Liver (tissue), 9 donors: ENCODE data around the gene F7. TPM values are rescaled to one million over a fixed set of nuclear protein-coding genes. Genes with fewer than 3 reads are reported as not detected.

ENCODE experiments used
- DNase-seq: peaks from one replicate; pipeline ENCODE4 v3.0.0-alpha.2; 2017; ENCODE audit warnings: low spot score
- H3K27ac ChIP-seq, 2 donors: one replicate each; pipeline ENCODE4 v1.7.0; 2013; ENCODE audit warnings: inconsistent platforms in 2 of 2, low read length in 2 of 2, control low read depth in 1 of 2, low read depth in 1 of 2, mild to moderate bottlenecking in 1 of 2
- H3K27me3 ChIP-seq, 4 donors: one replicate each; pipeline versions ENCODE4 v1.6.1 to v1.7.0; 2013; ENCODE audit warnings: low read length in 3 of 4, inconsistent platforms in 1 of 4, mild to moderate bottlenecking in 1 of 4, moderate library complexity in 1 of 4; ENCODE audit not compliant: control insufficient read depth in 4 of 4, insufficient read depth in 4 of 4
- H3K36me3 ChIP-seq, 4 donors: one replicate each; pipeline versions ENCODE4 v1.6.1 to v1.7.0; 2013; ENCODE audit warnings: low read length in 3 of 4, mild to moderate bottlenecking in 3 of 4, low read depth in 1 of 4, moderate library complexity in 1 of 4; ENCODE audit not compliant: control insufficient read depth in 4 of 4, insufficient read depth in 3 of 4
- H3K4me1 ChIP-seq, 4 donors: one replicate each; pipeline versions ENCODE4 v1.6.1 to v1.7.0; 2013; ENCODE audit warnings: low read length in 3 of 4, mild to moderate bottlenecking in 3 of 4, moderate library complexity in 1 of 4; ENCODE audit not compliant: control insufficient read depth in 4 of 4, insufficient read depth in 4 of 4
- H3K4me3 ChIP-seq, 3 donors: one replicate each; pipeline versions ENCODE4 v1.6.1 to v1.7.0; 2013; ENCODE audit warnings: low read length in 3 of 3, control low read depth in 1 of 3, low read depth in 1 of 3, mild to moderate bottlenecking in 1 of 3
- H3K9ac ChIP-seq, 2 donors: one replicate each; pipeline ENCODE4 v1.7.0; 2013; ENCODE audit warnings: low read length in 2 of 2, mild to moderate bottlenecking in 2 of 2, moderate library complexity in 2 of 2, control low read depth in 1 of 2, low read depth in 1 of 2
- H3K9me3 ChIP-seq, 4 donors: one replicate each; pipeline versions ENCODE4 v1.6.1 to v1.7.0; 2013; ENCODE audit warnings: low read length in 3 of 4; ENCODE audit not compliant: control insufficient read depth in 4 of 4
- ATF3 ChIP-seq: IDR thresholded peaks from 2 replicates; pipeline ENCODE4 v1.6.1; 2016; ENCODE audit warnings: antibody characterized with exemption
- CTCF ChIP-seq: fragments of 150-350 bp; IDR thresholded peaks from 2 replicates; pipeline ENCODE4 v1.5.1; 2017; ENCODE audit warnings: improper control_type of control experiment, low read depth, low read length; ENCODE audit not compliant: missing input control
- EGR1 ChIP-seq, 2 donors: IDR thresholded peaks; 2 replicates each; pipeline ENCODE4 v1.6.1; 2016 to 2018; ENCODE audit warnings: antibody characterized with exemption in 2 of 2, low read depth in 2 of 2
- FOXA1 ChIP-seq: IDR thresholded peaks from 2 replicates; pipeline ENCODE4 v1.6.1; 2016; ENCODE audit warnings: antibody characterized with exemption
- FOXA2 ChIP-seq: IDR thresholded peaks from 2 replicates; pipeline ENCODE4 v1.6.1; 2016; ENCODE audit warnings: antibody characterized with exemption
- GABPA ChIP-seq, 2 donors: IDR thresholded peaks in 1 of 2; conservative IDR thresholded peaks in 1 of 2; 2 replicates each; pipeline ENCODE4 v1.6.1; 2016; ENCODE audit warnings: antibody characterized with exemption in 2 of 2, mild to moderate bottlenecking in 1 of 2, moderate library complexity in 1 of 2
- HNF4A ChIP-seq, 2 donors: conservative IDR thresholded peaks; 2 replicates each; pipeline ENCODE4 v1.6.1; 2016; ENCODE audit warnings: antibody characterized with exemption in 2 of 2, mild to moderate bottlenecking in 2 of 2
- HNF4G ChIP-seq: IDR thresholded peaks from 2 replicates; pipeline ENCODE4 v1.6.1; 2016; ENCODE audit warnings: antibody characterized with exemption
- JUND ChIP-seq, 2 donors: IDR thresholded peaks; 2 replicates each; pipeline ENCODE4 v1.6.1; 2016; ENCODE audit warnings: antibody characterized with exemption in 2 of 2
- MAX ChIP-seq: IDR thresholded peaks from 2 replicates; pipeline ENCODE4 v1.6.1; 2016; ENCODE audit warnings: antibody characterized with exemption
- NR2F2 ChIP-seq: IDR thresholded peaks from 2 replicates; pipeline ENCODE4 v1.6.1; 2016; ENCODE audit warnings: antibody characterized with exemption
- RAD21 ChIP-seq, 2 donors: IDR thresholded peaks; 2 replicates each; pipeline ENCODE4 v1.6.1; 2016; ENCODE audit warnings: antibody characterized with exemption in 2 of 2, mild to moderate bottlenecking in 2 of 2
- REST ChIP-seq: IDR thresholded peaks from 2 replicates; pipeline ENCODE4 v1.6.1; 2016; ENCODE audit warnings: antibody characterized with exemption, mild to moderate bottlenecking
- RXRA ChIP-seq, 2 donors: IDR thresholded peaks; 2 replicates each; pipeline ENCODE4 v1.6.1; 2017 to 2018; ENCODE audit warnings: antibody characterized with exemption in 2 of 2, mild to moderate bottlenecking in 1 of 2
- YY1 ChIP-seq: IDR thresholded peaks from 2 replicates; pipeline ENCODE4 v1.6.1; 2016; ENCODE audit warnings: antibody characterized with exemption, mild to moderate bottlenecking
- ZBTB33 ChIP-seq: IDR thresholded peaks from 2 replicates; pipeline ENCODE4 v1.6.1; 2016; ENCODE audit warnings: antibody characterized with exemption
- WGBS: extraction: QIAGEN DNeasy Blood & Tissue Kit; methylation state at CpG from one replicate; pipeline ENCODE4 v1.1.7; 2013; 5-methylcytosine and 5-hydroxymethylcytosine counted together
- polyA plus RNA-seq, 2 donors: library from polyadenylated mRNA; stranded (reverse) in 1 of 2; unstranded in 1 of 2; fragments of 200-250 nt in 1 of 2; fragments of >200 nt in 1 of 2; fragmentation: Nextera tagmentation in 1 of 2; extraction: Ambion mirVana in 1 of 2; gene quantifications; one replicate each; pipeline versions ENCODE4 v1.2.1 to v1.2.3, GENCODE V29; 2013 to 2015
- total RNA-seq, 2 donors: library from RNA; depleted of rRNA; stranded (reverse); fragments of >200 nt; gene quantifications; one replicate each; pipeline ENCODE4 v1.2.3, GENCODE V29; 2014
- donor health status: healthy.
- donor health status: healthy.
- donor health status: healthy.
- donor health status: healthy.
- donor health status: healthy.

F7 gene
- total and polyA plus RNA-seq, 4 donors, result 46.6 to 92.6 (median 66.2) TPM

GRCh38 chr13:113084094-113084942 is 21.3 kb upstream of the F7 start:
- no peak overlapping the region for H3K4me3 ChIP-seq
- H3K36me3 ChIP-seq, result peaks cover 0 to 25% (median 5%) of the 10 kb centered on the region in 4 donors
- TF ChIP-seq HNF4G, result no peak
- TF ChIP-seq GABPA (IDR thresholded peaks at IDR 0.05 in 1 of 2, conservative IDR thresholded peaks at IDR 0.05 in 1 of 2), result no peak
- TF ChIP-seq REST, result no peak
- no peak for TF ChIP-seq RXRA (IDR thresholded peaks at IDR 0.05)
- TF ChIP-seq FOXA2, result no peak
- no peak for TF ChIP-seq RAD21 (IDR thresholded peaks at IDR 0.05)
- no peak for TF ChIP-seq JUND (IDR thresholded peaks at IDR 0.05)
- TF ChIP-seq MAX, result no peak
- TF ChIP-seq EGR1 (IDR thresholded peaks at IDR 0.05; ENCODE audit: low read depth in 2 of 2), result no peak
- no peak for TF ChIP-seq HNF4A (conservative IDR thresholded peaks at IDR 0.05)
- no peak for TF ChIP-seq ZBTB33
- TF ChIP-seq YY1, result no peak
- no peak for TF ChIP-seq NR2F2
- TF ChIP-seq CTCF, result no peak
- no peak for TF ChIP-seq ATF3
- no peak for TF ChIP-seq FOXA1
- H3K9me3 ChIP-seq, result no peaks in the 10 kb centered on the region
- no peaks in the 10 kb centered on the region for H3K4me1 ChIP-seq
- WGBS, result 94% methylated on average over 25 of the region's 25 CpGs
- H3K27ac ChIP-seq, result no peak overlapping the region
- H3K9ac ChIP-seq, result no peak overlapping the region
- H3K27me3 ChIP-seq, result no peaks in the 10 kb centered on the region
- DNase-seq, result no peak
